ENCODE data around the gene ANO4.

GRCh38 chr12:100857418-100857817 is 62.8 kb downstream of the ANO4 start:
- no peak for TF ChIP-seq CTCF (IDR thresholded peaks at IDR 0.05; ENCODE audit: low read depth, low read length)
- no peak for TF ChIP-seq POLR2A (IDR thresholded peaks at IDR 0.05; ENCODE audit: extremely low read depth, insufficient read length)

Measured in NB4 (cell line).